ENCODE measurements around the gene S100A2.

GRCh38 chr1:153563991-153564390 lies 1.7 kb downstream of the S100A2 start:
- TF ChIP-seq CTCF (IDR thresholded peaks at IDR 0.05 in 8 of 11, conservative IDR thresholded peaks at IDR 0.05 in 3 of 11) (no peak), POLR2AphosphoS5 (IDR thresholded peaks at IDR 0.05) (no peak)

All from spleen (tissue), 7 donors.